H9 (cell line): ENCODE results near the gene SORD. TPM values are rescaled to one million over a fixed set of nuclear protein-coding genes. Genes with fewer than 3 reads are reported as not detected.
"Not testable (repeated sequence)": the region's sequence is repeated elsewhere in the genome, so short reads cannot be mapped to it uniquely, and the experiment has no call there.

Experiments
- DNase-seq: peaks from one replicate; pipeline ENCODE4 v3.0.0-alpha.2; 2017
- H2AFZ ChIP-seq: one replicate; pipeline ENCODE4 v1.6.1; 2013; ENCODE audit warnings: mild to moderate bottlenecking, low read length, control low read depth, moderate library complexity
- H2AK5ac ChIP-seq: 2 replicates; pipeline ENCODE4 v1.6.1; 2013; ENCODE audit warnings: low read length, control low read depth, mixed read lengths; ENCODE audit not compliant: insufficient read length
- H2BK120ac ChIP-seq: one replicate; pipeline ENCODE4 v1.6.1; 2013; ENCODE audit warnings: low read depth, mild to moderate bottlenecking, low read length, control low read depth, inconsistent platforms; ENCODE audit not compliant: poor library complexity, severe bottlenecking
- H2BK12ac ChIP-seq: 2 replicates; pipeline ENCODE4 v1.6.1; 2013; ENCODE audit warnings: low read length, control low read depth, mixed read lengths, low read depth; ENCODE audit not compliant: insufficient read length
- H2BK15ac ChIP-seq: 2 replicates; pipeline ENCODE4 v1.6.1; 2013; ENCODE audit warnings: low read depth, low read length, control low read depth
- H2BK20ac ChIP-seq: one replicate; pipeline ENCODE4 v1.6.1; 2013; ENCODE audit warnings: low read depth, mild to moderate bottlenecking, low read length, control low read depth, inconsistent platforms; ENCODE audit not compliant: poor library complexity, severe bottlenecking
- H2BK5ac ChIP-seq: 2 replicates; pipeline ENCODE4 v1.6.1; 2013; ENCODE audit warnings: low read length, control low read depth, mixed read lengths; ENCODE audit not compliant: insufficient read length
- H3K14ac ChIP-seq: 2 replicates; pipeline ENCODE4 v1.6.1; 2013; ENCODE audit warnings: low read length, control low read depth; ENCODE audit not compliant: insufficient read depth
- H3K18ac ChIP-seq: 2 replicates; pipeline ENCODE4 v1.6.1; 2013; ENCODE audit warnings: low read depth, mild to moderate bottlenecking, mixed read lengths, low read length, control low read depth; ENCODE audit not compliant: insufficient read length
- H3K23ac ChIP-seq: 2 replicates; pipeline ENCODE4 v1.6.1; 2013; ENCODE audit warnings: low read length, control low read depth, mixed read lengths, low read depth; ENCODE audit not compliant: insufficient read length
- H3K23me2 ChIP-seq: 2 replicates; pipeline ENCODE4 v1.6.1; 2013; ENCODE audit warnings: low read depth, mild to moderate bottlenecking, mixed read lengths, low read length, control low read depth; ENCODE audit not compliant: insufficient read length, poor library complexity, severe bottlenecking
- H3K27ac ChIP-seq: 2 replicates; pipeline ENCODE4 v1.5.1; 2013; ENCODE audit warnings: low read length, control low read depth, mixed read lengths, low read depth; ENCODE audit not compliant: insufficient read length
- H3K27me3 ChIP-seq: 2 replicates; pipeline ENCODE4 v1.6.1; 2013; ENCODE audit warnings: low read length, control low read depth, inconsistent platforms; ENCODE audit not compliant: insufficient read depth
- H3K4ac ChIP-seq: 2 replicates; pipeline ENCODE4 v1.6.1; 2013; ENCODE audit warnings: low read depth, mild to moderate bottlenecking, control low read depth, inconsistent platforms, low read length, moderate library complexity
- H3K4me1 ChIP-seq: 2 replicates; pipeline ENCODE4 v1.6.1; 2013; ENCODE audit warnings: low read length, control low read depth, inconsistent platforms; ENCODE audit not compliant: insufficient read depth
- H3K4me2 ChIP-seq: 2 replicates; pipeline ENCODE4 v1.6.1; 2013; ENCODE audit warnings: low read length, control low read depth, mixed read lengths; ENCODE audit not compliant: insufficient read length, insufficient read depth
- H3K56ac ChIP-seq: 2 replicates; pipeline ENCODE4 v1.6.1; 2013; ENCODE audit warnings: low read depth, mild to moderate bottlenecking, mixed read lengths, low read length, control low read depth; ENCODE audit not compliant: insufficient read length
- H3K79me1 ChIP-seq: 2 replicates; pipeline ENCODE4 v1.6.1; 2013; ENCODE audit warnings: low read depth, mild to moderate bottlenecking, moderate library complexity, low read length, control low read depth, inconsistent platforms; ENCODE audit not compliant: insufficient read depth, poor library complexity, severe bottlenecking
- H3K79me2 ChIP-seq: 2 replicates; pipeline ENCODE4 v1.6.1; 2013; ENCODE audit warnings: low read length, control low read depth, inconsistent platforms; ENCODE audit not compliant: insufficient read depth
- H3K9ac ChIP-seq: 2 replicates; pipeline ENCODE4 v1.6.1; 2013; ENCODE audit warnings: low read length, control low read depth, mixed read lengths; ENCODE audit not compliant: insufficient read length; ENCODE audit errors: extremely low read depth
- H3K9me3 ChIP-seq: one replicate; pipeline ENCODE4 v1.6.1; 2013; ENCODE audit warnings: low read depth, low read length, inconsistent platforms; ENCODE audit not compliant: control insufficient read depth
- H3T11ph ChIP-seq: one replicate; pipeline ENCODE4 v1.6.1; 2013; ENCODE audit warnings: mild to moderate bottlenecking, low read length, control low read depth, inconsistent platforms
- H4K20me1 ChIP-seq: one replicate; pipeline ENCODE4 v1.6.1; 2013; ENCODE audit not compliant: control insufficient read depth, insufficient read length, insufficient read depth
- H4K5ac ChIP-seq: 2 replicates; pipeline ENCODE4 v1.6.1; 2013; ENCODE audit warnings: low read depth, mild to moderate bottlenecking, mixed read lengths, low read length, control low read depth; ENCODE audit not compliant: insufficient read length
- H4K8ac ChIP-seq: replicated peaks from 2 replicates; pipeline ENCODE4 v1.6.1; 2013; ENCODE audit warnings: low read length, control low read depth, mixed read lengths, low read depth; ENCODE audit not compliant: insufficient read length
- H4K91ac ChIP-seq: 2 replicates; pipeline ENCODE4 v1.6.1; 2013; ENCODE audit warnings: low read depth, mild to moderate bottlenecking, moderate library complexity, mixed read lengths, low read length, control low read depth; ENCODE audit not compliant: insufficient read length
- H3K27ac Mint-ChIP-seq, 3 experiments: 2 replicates in 2 of 3; 3 replicates in 1 of 3; pipeline ENCODE4 v1.8.0; 2020 to 2021; ENCODE audit warnings: mixed read lengths in 3 of 3, mild to moderate bottlenecking in 1 of 3, moderate library complexity in 1 of 3
- H3K27me3 Mint-ChIP-seq: 2 replicates; pipeline ENCODE4 v1.8.0; 2021; ENCODE audit warnings: low read depth, mild to moderate bottlenecking, moderate library complexity, mixed read lengths
- H3K36me3 Mint-ChIP-seq, 3 experiments: 2 replicates in 2 of 3; 3 replicates in 1 of 3; pipeline ENCODE4 v1.8.0; 2020 to 2021; ENCODE audit warnings: low read depth in 3 of 3, mixed read lengths in 3 of 3; ENCODE audit not compliant: insufficient read depth in 1 of 3
- H3K4me1 Mint-ChIP-seq, 2 experiments: 2 replicates each; pipeline ENCODE4 v1.8.0; 2020; ENCODE audit warnings: mixed read lengths in 2 of 2
- H3K4me3 Mint-ChIP-seq, 2 experiments: 2 replicates in 1 of 2; 3 replicates in 1 of 2; pipeline ENCODE4 v1.8.0; 2020 to 2021; ENCODE audit warnings: mild to moderate bottlenecking in 2 of 2, mixed read lengths in 2 of 2, moderate library complexity in 1 of 2
- H3K9me3 Mint-ChIP-seq, 2 experiments: 2 replicates in 1 of 2; 3 replicates in 1 of 2; pipeline ENCODE4 v1.8.0; 2020; ENCODE audit warnings: mild to moderate bottlenecking in 2 of 2, mixed read lengths in 2 of 2, moderate library complexity in 1 of 2
- WGBS: extraction: QIAGEN DNeasy Blood & Tissue Kit; methylation state at CpG from one replicate; pipeline ENCODE4 v1.1.7; 2013; ENCODE audit warnings: missing lambda C conversion rate, low lambda C conversion rate, mixed read lengths; ENCODE audit not compliant: insufficient read length; ENCODE audit errors: extremely low coverage; 5-methylcytosine and 5-hydroxymethylcytosine counted together
- total RNA-seq: library from RNA; stranded (reverse); gene quantifications from 2 replicates; pipeline ENCODE4 v1.2.1, GENCODE V29; 2021

SORD gene
- total RNA-seq, 1 experiment from 2014 or later = 35.2 TPM

DNA sequence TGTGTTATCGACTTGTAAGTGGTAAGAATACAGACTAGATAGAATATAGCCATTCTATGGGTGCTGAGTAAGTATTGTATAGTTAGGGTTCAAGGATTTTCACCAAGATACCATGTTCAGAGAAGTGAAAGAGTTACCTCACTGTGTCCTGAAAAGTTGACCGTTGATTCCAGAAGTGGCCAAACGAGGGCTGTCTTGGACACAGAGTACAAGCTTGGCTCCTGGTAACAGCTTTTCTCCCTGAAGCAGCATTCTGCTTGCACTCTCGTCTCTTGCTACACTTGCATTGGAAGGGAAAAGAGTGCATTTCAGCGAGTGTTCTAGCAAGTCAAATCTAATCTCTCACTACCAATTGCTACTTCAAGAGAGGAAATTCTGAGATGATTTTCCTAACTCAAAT is 18.5 kb downstream of the SORD start:
- no CpG with 5 or more reads among the region's 5 CpGs for WGBS
- not testable (repeated sequence) for H3K23ac ChIP-seq, H3K79me2 ChIP-seq, H2BK20ac ChIP-seq, H3K4me1 Mint-ChIP-seq, H3T11ph ChIP-seq, H2BK15ac ChIP-seq, H3K9me3 Mint-ChIP-seq, DNase-seq, H4K20me1 ChIP-seq, H3K9ac ChIP-seq, H3K9me3 ChIP-seq, H2BK12ac ChIP-seq, H3K4ac ChIP-seq, H3K27ac ChIP-seq, H4K5ac ChIP-seq, H3K4me3 Mint-ChIP-seq, H3K27ac Mint-ChIP-seq, H3K18ac ChIP-seq, H3K4me2 ChIP-seq, H2BK5ac ChIP-seq, H4K91ac ChIP-seq, H3K23me2 ChIP-seq, H3K27me3 Mint-ChIP-seq, H4K8ac ChIP-seq, H3K27me3 ChIP-seq, H3K4me1 ChIP-seq, H3K14ac ChIP-seq, H3K79me1 ChIP-seq, H2AK5ac ChIP-seq, H2AFZ ChIP-seq, H3K56ac ChIP-seq, H2BK120ac ChIP-seq
- peaks cover 9 to 17% (median 15%) of the 10 kb centered on the region in 3 experiments for H3K36me3 Mint-ChIP-seq

GRCh38 chr15:45042859-45043258 is 19.9 kb downstream of the SORD start:
- H3K9me3 ChIP-seq, H3K4ac ChIP-seq, H3K18ac ChIP-seq, H4K91ac ChIP-seq, H2BK12ac ChIP-seq, H2AFZ ChIP-seq, H3K27me3 Mint-ChIP-seq, H4K8ac ChIP-seq, H3K9me3 Mint-ChIP-seq, H4K5ac ChIP-seq, H2AK5ac ChIP-seq, H3K27ac Mint-ChIP-seq, H2BK5ac ChIP-seq, H3K9ac ChIP-seq, H3K56ac ChIP-seq, H3K79me1 ChIP-seq, H3K23me2 ChIP-seq, H4K20me1 ChIP-seq, H3T11ph ChIP-seq, H2BK120ac ChIP-seq, H3K4me1 Mint-ChIP-seq, H3K4me3 Mint-ChIP-seq, H2BK20ac ChIP-seq, H3K14ac ChIP-seq, H3K79me2 ChIP-seq, H3K4me1 ChIP-seq, H3K4me2 ChIP-seq, H3K27me3 ChIP-seq, H2BK15ac ChIP-seq, DNase-seq, H3K27ac ChIP-seq, H3K23ac ChIP-seq: not testable (repeated sequence)
- no CpG with 5 or more reads among the region's 2 CpGs for WGBS
- H3K36me3 Mint-ChIP-seq = peaks cover 17 to 27% (median 27%) of the 10 kb centered on the region in 3 experiments
